B cell (primary cell): Measurements from ENCODE around the gene ABHD14A. TPM values are rescaled to one million over a fixed set of nuclear protein-coding genes. Genes with fewer than 3 reads are reported as not detected.

ENCODE experiments used
- ATAC-seq: fragments of 200-7000 bp; cut with Tn5 transposase; one replicate; pipeline ENCODE4 v1.10.0; 2021; ENCODE audit warnings: low read depth, mild to moderate bottlenecking, moderate number of reproducible peaks, moderate library complexity
- CTCF ChIA-PET: fragments of 350-600 bp; sonication (Branson Sonifier 250); formaldehyde crosslinking; loops from one replicate; lab custom pipeline; 2021; ENCODE audit warnings: antibody characterized with exemption, inconsistent platforms; lab: Charles Lee
- POLR2A ChIA-PET: fragments of 350-600 bp; sonication (Branson Sonifier 250); formaldehyde crosslinking; loops from one replicate; lab custom pipeline; 2021; ENCODE audit warnings: antibody characterized with exemption; lab: Charles Lee
- DNase-seq: peaks from one replicate; pipeline ENCODE4 v3.0.0; 2013
- H2AFZ ChIP-seq: 2 replicates; pipeline ENCODE4 v1.6.1; 2012; ENCODE audit warnings: mild to moderate bottlenecking, low read depth, low read length; ENCODE audit not compliant: insufficient read depth, poor library complexity, severe bottlenecking
- H3K27ac ChIP-seq, 2 donors: 1 replicate in 1 of 2; 2 replicates in 1 of 2; pipeline ENCODE4 v1.5.1; 2012 to 2013; ENCODE audit warnings: low read length in 2 of 2, mild to moderate bottlenecking in 2 of 2, moderate library complexity in 1 of 2
- H3K27me3 ChIP-seq, 4 experiments: fragments of 200-600 bp in 1 of 4; sonication (generic) in 1 of 4; replicated peaks in 1 of 4; 1 replicate in 2 of 4; 2 replicates in 2 of 4; pipeline versions ENCODE4 v1.6.1 to v1.7.0; 2013 to 2016; ENCODE audit warnings: low read length in 3 of 4, mild to moderate bottlenecking in 2 of 4, mixed read lengths in 1 of 4, moderate library complexity in 1 of 4; ENCODE audit not compliant: insufficient read depth in 4 of 4, control insufficient read depth in 3 of 4; ENCODE audit errors: control extremely low read depth in 1 of 4
- H3K36me3 ChIP-seq, 2 experiments: replicated peaks in 1 of 2; 1 replicate in 1 of 2; 2 replicates in 1 of 2; pipeline versions ENCODE4 v1.6.1 to v1.7.1; 2013; ENCODE audit warnings: low read length in 1 of 2; ENCODE audit not compliant: insufficient read depth in 2 of 2, control insufficient read depth in 1 of 2; ENCODE audit errors: control extremely low read depth in 1 of 2, extremely low read depth in 1 of 2
- H3K4me1 ChIP-seq, 2 donors: fragments of 200-600 bp in 1 of 2; sonication (generic) in 1 of 2; 1 replicate in 1 of 2; 2 replicates in 1 of 2; pipeline versions ENCODE4 v1.5.1 to v1.6.1; 2013 to 2017; ENCODE audit warnings: low read length in 2 of 2; ENCODE audit not compliant: control insufficient read depth in 2 of 2, insufficient read depth in 2 of 2
- H3K4me2 ChIP-seq: replicated peaks from 2 replicates; pipeline ENCODE3; 2012; ENCODE audit warnings: mild to moderate bottlenecking, low read depth, low read length; ENCODE audit not compliant: poor library complexity, severe bottlenecking
- H3K4me3 ChIP-seq, 5 experiments: fragments of 200-600 bp in 1 of 5; sonication (generic) in 1 of 5; 1 replicate in 3 of 5; 2 replicates in 2 of 5; pipeline versions ENCODE4 v1.5.1 to v1.7.0; 2011 to 2016; ENCODE audit warnings: low read length in 4 of 5, mild to moderate bottlenecking in 4 of 5, low read depth in 2 of 5, control low read depth in 1 of 5, moderate library complexity in 1 of 5; ENCODE audit not compliant: insufficient read depth in 1 of 5; ENCODE audit errors: control extremely low read depth in 1 of 5, extremely low read depth in 1 of 5
- H3K79me2 ChIP-seq: fragments of 200-600 bp; sonication (generic); one replicate; pipeline ENCODE4 v1.6.0; 2016; ENCODE audit warnings: low read length; ENCODE audit not compliant: control insufficient read depth, insufficient read depth
- H3K9ac ChIP-seq: fragments of 200-600 bp; sonication (generic); 2 replicates; pipeline ENCODE4 v1.6.1; 2017; ENCODE audit warnings: mild to moderate bottlenecking, low read length, moderate library complexity
- H3K9me3 ChIP-seq, 3 donors: one replicate each; pipeline versions ENCODE4 v1.6.1 to v1.7.1; 2013; ENCODE audit warnings: low read length in 2 of 3; ENCODE audit not compliant: control insufficient read depth in 2 of 3, insufficient read depth in 1 of 3; ENCODE audit errors: control extremely low read depth in 1 of 3
- H4K20me1 ChIP-seq: 2 replicates; pipeline ENCODE4 v1.6.0; 2012; ENCODE audit warnings: mild to moderate bottlenecking, low read length; ENCODE audit not compliant: insufficient read depth, control insufficient read depth, poor library complexity, severe bottlenecking
- H3K27ac Mint-ChIP-seq: one replicate; pipeline ENCODE4 v1.8.0; 2021; ENCODE audit warnings: mixed read lengths
- H3K27me3 Mint-ChIP-seq: one replicate; pipeline ENCODE4 v1.8.0; 2021; ENCODE audit warnings: mixed read lengths
- H3K4me1 Mint-ChIP-seq: one replicate; pipeline ENCODE4 v1.8.0; 2021; ENCODE audit warnings: mixed read lengths
- H3K4me3 Mint-ChIP-seq: one replicate; pipeline ENCODE4 v1.8.0; 2021; ENCODE audit warnings: mixed read lengths
- H3K9me3 Mint-ChIP-seq: one replicate; pipeline ENCODE4 v1.8.0; 2022; ENCODE audit warnings: mixed read lengths; ENCODE audit not compliant: insufficient read depth
- CTCF ChIP-seq: fragments of 200-600 bp; IDR thresholded peaks from one replicate; pipeline ENCODE4 v1.8.0; 2022; ENCODE audit warnings: antibody characterized with exemption, mild to moderate bottlenecking
- EZH2 ChIP-seq: IDR thresholded peaks from 2 replicates; pipeline ENCODE4 v1.6.1; 2012; ENCODE audit warnings: borderline replicate concordance, low read depth, mild to moderate bottlenecking, moderate library complexity, low read length; ENCODE audit not compliant: insufficient read depth, poor library complexity, severe bottlenecking
- WGBS: methylation state at CpG from one replicate; pipeline ENCODE4 v1.1.5; 2013; ENCODE audit warnings: missing lambda C conversion rate; ENCODE audit not compliant: insufficient coverage; 5-methylcytosine and 5-hydroxymethylcytosine counted together
- intact Hi-C: fragments of 100-400 bp; cut with micrococcal nuclease; formaldehyde crosslinking; loops from one replicate; pipeline ENCODE4 v1.10.0; 2022
- polyA plus RNA-seq: library from polyadenylated mRNA; depleted of rRNA; stranded (reverse); fragments of >200 nt; gene quantifications from 2 replicates; pipeline ENCODE4 v1.2.3, GENCODE V29; 2012
- total RNA-seq, 2 donors: library from RNA; stranded (reverse); fragments of 120-200 nt in 1 of 2; gene quantifications; 1 replicate in 1 of 2; 2 replicates in 1 of 2; pipeline versions ENCODE4 v1.2.3 to v1.2.4, GENCODE V29; 2013 to 2022

ABHD14A gene
- total and polyA plus RNA-seq, 2 donors (not counting 1 experiment from before 2014, with no cell fraction given): 11.9 to 28.8 TPM

- no peak overlapping the region for H3K4me3 Mint-ChIP-seq
- H2AFZ ChIP-seq: no peak overlapping the region
- H3K79me2 ChIP-seq: no peaks in the 10 kb centered on the region
- no peaks in the 10 kb centered on the region for H3K9me3 Mint-ChIP-seq
- no peaks in the 10 kb centered on the region for H3K4me1 Mint-ChIP-seq
- TF ChIP-seq EZH2: no peak
- no peak overlapping the region for H3K4me3 ChIP-seq
- H3K4me1 ChIP-seq: no peaks in the 10 kb centered on the region
- H3K36me3 ChIP-seq: peaks cover 4 to 50% of the 10 kb centered on the region in 2 experiments
- no peaks in the 10 kb centered on the region for H3K27me3 ChIP-seq
- ATAC-seq (no peak), DNase-seq (no peak)
- 91% methylated on average over 15 of the region's 15 CpGs for WGBS
- no peak overlapping the region for H3K27ac Mint-ChIP-seq
- H3K4me2 ChIP-seq: no peak overlapping the region
- ChIA-PET POLR2A (no interaction called here), CTCF (no interaction called here)
- H3K27ac ChIP-seq: no peak overlapping the region
- H3K9ac ChIP-seq: no peak overlapping the region
- intact Hi-C loops: no loop called here
- H3K9me3 ChIP-seq: no peaks in the 10 kb centered on the region
- no peaks in the 10 kb centered on the region for H3K27me3 Mint-ChIP-seq
- no peaks in the 10 kb centered on the region for H4K20me1 ChIP-seq
These were observed 42.1 kb upstream of the ABHD14A start for GRCh38 chr3:51932471-51933370.

- Histone ChIP-seq H3K27me3 (no peaks in the 10 kb centered on the region), H3K9ac (no peak overlapping the region), H3K4me3 (no peak overlapping the region), H4K20me1 (no peaks in the 10 kb centered on the region), H3K9me3 (no peaks in the 10 kb centered on the region), H3K36me3 (peaks cover 4 to 59% of the 10 kb centered on the region in 2 experiments), H3K27ac (no peak overlapping the region), H3K4me2 (no peak overlapping the region), H2AFZ (no peak overlapping the region), H3K4me1 (no peaks in the 10 kb centered on the region), H3K79me2 (no peaks in the 10 kb centered on the region)
- TF ChIP-seq EZH2 (no peak), CTCF (no peak)
- Mint-ChIP-seq H3K27me3 (no peaks in the 10 kb centered on the region), H3K27ac (no peak overlapping the region), H3K4me1 (no peaks in the 10 kb centered on the region), H3K9me3 (no peaks in the 10 kb centered on the region), H3K4me3 (no peak overlapping the region)
- intact Hi-C loops: no loop called here
- WGBS: 97% methylated on average over 11 of the region's 13 CpGs
- CTCF ChIA-PET: no interaction called here
- ATAC-seq (no peak), DNase-seq (no peak)
- POLR2A ChIA-PET: interaction anchor here (0.6 kb wide), 1 partner anchor 292 kb away, joined by 5 read pairs; no protein-coding TSS in a partner anchor
These were observed 41.3 kb upstream of the ABHD14A start for GRCh38 chr3:51933471-51934138.
